Psoas muscle (tissue), 8 donors: ENCODE measurements around the gene CBLIF. TPM values are rescaled to one million over a fixed set of nuclear protein-coding genes. Genes with fewer than 3 reads are reported as not detected.

Source experiments
- ATAC-seq, 4 donors: fragments of 200-7000 bp; cut with Tn5 transposase; one replicate each; pipeline ENCODE4 v1.9.1; 2020; ENCODE audit warnings: moderate library complexity in 3 of 4, mild to moderate bottlenecking in 2 of 4
- DNase-seq, 2 donors: peaks; one replicate each; pipeline ENCODE4 v3.0.0-alpha.2; 2020
- H3K27ac ChIP-seq: fragments of 200-600 bp; one replicate; pipeline ENCODE4 v1.8.0; 2022
- H3K27me3 ChIP-seq, 3 donors: fragments of 200-600 bp in 1 of 3; one replicate each; pipeline versions ENCODE4 v1.6.1 to v1.8.0; 2013 to 2022; ENCODE audit warnings: low read length in 2 of 3, mild to moderate bottlenecking in 2 of 3, moderate library complexity in 1 of 3; ENCODE audit not compliant: insufficient read depth in 3 of 3
- H3K36me3 ChIP-seq, 2 donors: fragments of 200-600 bp in 1 of 2; one replicate each; pipeline versions ENCODE4 v1.6.1 to v1.8.0; 2013 to 2022; ENCODE audit warnings: low read depth in 1 of 2, mild to moderate bottlenecking in 1 of 2, moderate library complexity in 1 of 2; ENCODE audit not compliant: insufficient read depth in 1 of 2
- H3K4me1 ChIP-seq: fragments of 200-600 bp; one replicate; pipeline ENCODE4 v1.8.0; 2022
- H3K4me3 ChIP-seq: fragments of 200-600 bp; one replicate; pipeline ENCODE4 v1.8.0; 2022; ENCODE audit warnings: mild to moderate bottlenecking
- H3K9me3 ChIP-seq: fragments of 200-600 bp; one replicate; pipeline ENCODE4 v1.8.0; 2022
- WGBS, 3 donors: extraction: QIAGEN DNeasy Blood & Tissue Kit; methylation state at CpG; one replicate each; pipeline versions ENCODE4 v1.1.6 to v1.1.7; 2013; 5-methylcytosine and 5-hydroxymethylcytosine counted together
- intact Hi-C, 2 donors: fragments of 100-400 bp; cut with DNase I; formaldehyde crosslinking; loops; one replicate each; pipeline versions ENCODE4 v1.11.0 to v1.14.2; 2022
- polyA plus RNA-seq, 3 donors: library from polyadenylated mRNA; stranded (reverse); fragments of 200-250 nt; gene quantifications; one replicate each; pipeline ENCODE4 v1.2.3, GENCODE V29; 2013
- total RNA-seq, 4 donors: library from RNA; stranded (reverse); fragmentation: NEBNext Ultra II Directional in 2 of 4; extraction: Animal tissue kit (Norgen Biotek cat#: 25700) in 2 of 4; gene quantifications; one replicate each; pipeline versions ENCODE4 v1.2.1 to v1.2.4, GENCODE V29; 2021 to 2023
- TF ChIP-seq, protein P1 (sequence below): fragments of 200-600 bp; IDR thresholded peaks from one replicate; pipeline ENCODE4 v1.8.0; 2022; ENCODE audit warnings: antibody characterized with exemption
- donor health status: healthy with polysubstance abuse.
- donor health status: DM: no; HTN: no; CAD: no; lungs with moderate emphysema.
- donor health status: Bipolar disorder and iron deficiency.
- donor health status: healthy.
- donor health status: DM: yes; HTN: yes; CAD: no.
- donor health status: DM: no; HTN: no; CAD: no.
- donor health status: DM: no; HTN: no; CAD: no.
- donor health status: DM: yes; HTN: yes; CAD: no.

Gene CBLIF
- total and polyA plus RNA-seq, 7 donors, result 0.05 TPM; not detected in 6

GRCh38 chr11:59800390-59801025, 44.8 kb downstream of the CBLIF start:
- WGBS, 3 donors, result 80 to 84% (median 82%) methylated on average over 7 of the region's 7 CpGs
- intact Hi-C loops, result loop anchor here (2.0 to 10.0 kb wide), 5 partner anchors 46 to 266 kb away; partner anchors contain the start of genes PATL1 (in 1 of the 2) and STX3 (in 1 of the 2)
- TF ChIP-seq, protein P1, sequence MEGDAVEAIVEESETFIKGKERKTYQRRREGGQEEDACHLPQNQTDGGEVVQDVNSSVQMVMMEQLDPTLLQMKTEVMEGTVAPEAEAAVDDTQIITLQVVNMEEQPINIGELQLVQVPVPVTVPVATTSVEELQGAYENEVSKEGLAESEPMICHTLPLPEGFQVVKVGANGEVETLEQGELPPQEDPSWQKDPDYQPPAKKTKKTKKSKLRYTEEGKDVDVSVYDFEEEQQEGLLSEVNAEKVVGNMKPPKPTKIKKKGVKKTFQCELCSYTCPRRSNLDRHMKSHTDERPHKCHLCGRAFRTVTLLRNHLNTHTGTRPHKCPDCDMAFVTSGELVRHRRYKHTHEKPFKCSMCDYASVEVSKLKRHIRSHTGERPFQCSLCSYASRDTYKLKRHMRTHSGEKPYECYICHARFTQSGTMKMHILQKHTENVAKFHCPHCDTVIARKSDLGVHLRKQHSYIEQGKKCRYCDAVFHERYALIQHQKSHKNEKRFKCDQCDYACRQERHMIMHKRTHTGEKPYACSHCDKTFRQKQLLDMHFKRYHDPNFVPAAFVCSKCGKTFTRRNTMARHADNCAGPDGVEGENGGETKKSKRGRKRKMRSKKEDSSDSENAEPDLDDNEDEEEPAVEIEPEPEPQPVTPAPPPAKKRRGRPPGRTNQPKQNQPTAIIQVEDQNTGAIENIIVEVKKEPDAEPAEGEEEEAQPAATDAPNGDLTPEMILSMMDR, result no peak
- peak overlapping the region; percentile 71 for H3K27ac ChIP-seq
- DNase-seq, result no peak
- no peak overlapping the region for H3K4me3 ChIP-seq
- peaks cover 4 to 83% of the 10 kb centered on the region in 2 donors for H3K36me3 ChIP-seq
- ATAC-seq, result no peak
- peaks cover 8% of the 10 kb centered on the region for H3K4me1 ChIP-seq
- no peaks in the 10 kb centered on the region for H3K27me3 ChIP-seq
- H3K9me3 ChIP-seq, result no peaks in the 10 kb centered on the region

DNA sequence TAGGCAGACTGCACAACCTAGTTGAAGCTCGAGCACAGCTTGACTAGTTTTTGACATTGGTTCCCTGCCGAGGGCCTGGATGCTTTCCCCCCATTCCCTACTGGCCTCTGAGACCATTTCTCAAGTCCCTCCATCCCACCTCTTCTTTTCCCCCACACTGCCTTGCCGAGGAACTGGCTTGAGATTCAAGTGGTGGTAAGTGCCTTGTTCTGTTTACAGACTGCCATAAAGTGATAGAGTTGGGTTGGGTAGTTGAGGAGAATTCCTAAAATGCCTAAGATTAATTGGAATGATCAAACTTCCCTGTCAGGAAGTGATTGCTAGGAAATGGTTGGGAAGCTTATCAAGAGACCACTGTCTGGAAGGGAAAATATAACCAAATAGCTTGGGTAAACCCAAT, 50.9 kb downstream of the CBLIF start:
- Histone ChIP-seq H3K4me3 (no peak overlapping the region), H3K27ac (no peak overlapping the region), H3K27me3 (no peaks in the 10 kb centered on the region), H3K9me3 (no peaks in the 10 kb centered on the region), H3K4me1 (no peaks in the 10 kb centered on the region), H3K36me3 (peaks cover 7 to 99% of the 10 kb centered on the region in 2 donors)
- DNase-seq (no peak), ATAC-seq (no peak)
- WGBS, 3 donors, result 65 to 72% (median 70%) methylated on average over 3 of the region's 3 CpGs
- TF ChIP-seq, protein P1, result no peak
- intact Hi-C loops, result no loop called here

- ATAC-seq, result no peak
- no peaks in the 10 kb centered on the region for H3K4me1 ChIP-seq
- no peaks in the 10 kb centered on the region for H3K9me3 ChIP-seq
These were observed 52.8 kb downstream of the CBLIF start for GRCh38 chr11:59792507-59792906.

GRCh38 chr11:59791639-59792038, 53.7 kb downstream of the CBLIF start:
- Histone ChIP-seq H3K4me1 (peaks cover 6% of the 10 kb centered on the region), H3K36me3 (peaks cover 9 to 91% of the 10 kb centered on the region in 2 donors), H3K27ac (no peak overlapping the region), H3K9me3 (no peaks in the 10 kb centered on the region), H3K4me3 (no peak overlapping the region), H3K27me3 (no peaks in the 10 kb centered on the region)
- TF ChIP-seq, protein P1, result no peak
- no peak for DNase-seq
- 80 to 84% (median 83%) methylated on average over 4 of the region's 4 CpGs for WGBS, 3 donors
- ATAC-seq, result no peak
- intact Hi-C loops, result no loop called here

More at GRCh38 chr11:59792507-59792906, 52.8 kb downstream of the CBLIF start:
- H3K36me3 ChIP-seq, result peaks cover 9 to 99% of the 10 kb centered on the region in 2 donors
- WGBS, 3 donors, result 75 to 85% (median 76%) methylated on average over 1 of the region's 1 CpG
- no peaks in the 10 kb centered on the region for H3K27me3 ChIP-seq
- no peak overlapping the region for H3K4me3 ChIP-seq
- TF ChIP-seq, protein P1, result no peak
- H3K27ac ChIP-seq, result no peak overlapping the region
- intact Hi-C loops, result no loop called here
- no peak for DNase-seq

DNA sequence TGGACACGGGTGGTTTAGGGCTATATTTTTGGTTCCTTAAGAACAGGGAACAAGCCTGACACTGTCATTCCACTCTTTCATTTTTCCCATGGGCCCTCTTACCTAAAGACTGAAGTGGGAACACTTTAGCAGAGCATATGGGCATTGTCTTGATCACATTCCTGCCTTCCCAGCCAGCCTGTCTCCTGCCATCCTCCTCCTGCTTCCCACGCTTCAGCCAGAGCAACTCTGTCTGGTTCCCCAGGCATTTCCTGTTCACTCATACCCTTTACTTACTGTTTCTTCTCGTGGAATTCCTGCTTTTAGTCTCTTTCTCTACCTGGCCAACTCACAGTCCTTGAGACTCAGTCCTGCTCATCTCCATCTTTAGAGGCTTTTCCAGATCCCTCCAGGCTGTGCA, 57.5 kb downstream of the CBLIF start:
- intact Hi-C loops, result no loop called here
- ATAC-seq (no peak), DNase-seq (no peak)
- TF ChIP-seq, protein P1, result no peak
- WGBS, 3 donors, result 58 to 63% (median 61%) methylated on average over 3 of the region's 3 CpGs
- Histone ChIP-seq H3K27ac (no peak overlapping the region), H3K27me3 (no peaks in the 10 kb centered on the region), H3K4me1 (peaks cover 9% of the 10 kb centered on the region), H3K36me3 (peaks cover 2 to 53% of the 10 kb centered on the region in 2 donors), H3K4me3 (no peak overlapping the region), H3K9me3 (no peaks in the 10 kb centered on the region)
